Neuronal stem cell (in vitro differentiated cells): ENCODE measurements around the gene EBF4.

Source experiments
- DNase-seq: peaks from one replicate; pipeline ENCODE4 v3.0.0-alpha.2; 2013; ENCODE audit warnings: low spot score
- H2AFZ ChIP-seq: one replicate; pipeline ENCODE4 v1.6.1; 2013; ENCODE audit warnings: mild to moderate bottlenecking, low read length, inconsistent platforms
- H2AK5ac ChIP-seq: 2 replicates; pipeline ENCODE4 v1.6.1; 2013; ENCODE audit warnings: low read depth, mild to moderate bottlenecking, inconsistent platforms, low read length, moderate library complexity, mixed read lengths
- H2BK120ac ChIP-seq: 2 replicates; pipeline ENCODE4 v1.6.1; 2013; ENCODE audit warnings: low read depth, mild to moderate bottlenecking, inconsistent platforms, low read length, moderate library complexity, mixed read lengths
- H2BK12ac ChIP-seq: one replicate; pipeline ENCODE4 v1.6.1; 2013; ENCODE audit warnings: low read length, inconsistent platforms
- H2BK15ac ChIP-seq: 2 replicates; pipeline ENCODE4 v1.6.1; 2013; ENCODE audit warnings: mild to moderate bottlenecking, low read length, inconsistent platforms, mixed read lengths
- H2BK5ac ChIP-seq: one replicate; pipeline ENCODE4 v1.6.1; 2013; ENCODE audit warnings: inconsistent platforms, mild to moderate bottlenecking, low read length, moderate library complexity
- H3K14ac ChIP-seq: one replicate; pipeline ENCODE4 v1.6.1; 2013; ENCODE audit warnings: low read length, inconsistent platforms
- H3K18ac ChIP-seq: 2 replicates; pipeline ENCODE4 v1.6.1; 2013; ENCODE audit warnings: low read length, inconsistent platforms
- H3K23ac ChIP-seq: 2 replicates; pipeline ENCODE4 v1.6.1; 2013; ENCODE audit warnings: low read depth, mild to moderate bottlenecking, mixed read lengths, low read length, inconsistent platforms; ENCODE audit not compliant: poor library complexity
- H3K27ac ChIP-seq: replicated peaks from 3 replicates; pipeline ENCODE4 v1.5.1; 2013; ENCODE audit warnings: low read length, inconsistent platforms
- H3K27me3 ChIP-seq, 3 experiments: 2 replicates each; pipeline ENCODE4 v1.6.1; 2013; ENCODE audit warnings: low read length in 3 of 3, mild to moderate bottlenecking in 2 of 3, inconsistent platforms in 1 of 3, low read depth in 1 of 3, mixed read lengths in 1 of 3, moderate library complexity in 1 of 3; ENCODE audit not compliant: control insufficient read depth in 3 of 3, insufficient read depth in 3 of 3
- H3K36me3 ChIP-seq, 2 donors: replicated peaks in 1 of 2; 2 replicates each; pipeline ENCODE4 v1.6.1; 2013; ENCODE audit warnings: low read length in 2 of 2; ENCODE audit not compliant: control insufficient read depth in 2 of 2, insufficient read depth in 2 of 2
- H3K4ac ChIP-seq: 2 replicates; pipeline ENCODE4 v1.6.1; 2013; ENCODE audit warnings: inconsistent platforms, mild to moderate bottlenecking, low read length, moderate library complexity
- H3K4me1 ChIP-seq, 2 donors: 1 replicate in 1 of 2; 2 replicates in 1 of 2; pipeline ENCODE4 v1.6.1; 2013; ENCODE audit warnings: low read length in 2 of 2, low read depth in 1 of 2; ENCODE audit not compliant: control insufficient read depth in 2 of 2, insufficient read depth in 1 of 2
- H3K4me2 ChIP-seq: one replicate; pipeline ENCODE4 v1.6.1; 2013; ENCODE audit warnings: mild to moderate bottlenecking, low read length, inconsistent platforms; ENCODE audit not compliant: insufficient read depth, poor library complexity, severe bottlenecking
- H3K4me3 ChIP-seq, 2 donors: 2 replicates each; pipeline ENCODE4 v1.5.1; 2013; ENCODE audit warnings: low read length in 2 of 2, mild to moderate bottlenecking in 2 of 2, inconsistent platforms in 1 of 2, moderate library complexity in 1 of 2
- H3K79me1 ChIP-seq: one replicate; pipeline ENCODE4 v1.6.1; 2013; ENCODE audit warnings: low read depth, mild to moderate bottlenecking, inconsistent platforms, low read length, moderate library complexity
- H3K9ac ChIP-seq: one replicate; pipeline ENCODE4 v1.6.1; 2013; ENCODE audit warnings: mild to moderate bottlenecking, low read depth, low read length, inconsistent platforms; ENCODE audit not compliant: poor library complexity
- H3K9me3 ChIP-seq, 2 donors: replicated peaks in 1 of 2; 2 replicates each; pipeline versions ENCODE3 to v1.6.1; 2013; ENCODE audit warnings: low read length in 2 of 2, mild to moderate bottlenecking in 2 of 2, inconsistent platforms in 1 of 2, low read depth in 1 of 2, mixed read lengths in 1 of 2, moderate library complexity in 1 of 2; ENCODE audit not compliant: control insufficient read depth in 2 of 2, insufficient read depth in 1 of 2
- H4K8ac ChIP-seq: one replicate; pipeline ENCODE4 v1.6.1; 2013; ENCODE audit warnings: low read depth, mild to moderate bottlenecking, inconsistent platforms, low read length, moderate library complexity
- H4K91ac ChIP-seq: one replicate; pipeline ENCODE4 v1.6.1; 2013; ENCODE audit warnings: low read length, low read depth, mild to moderate bottlenecking, inconsistent platforms; ENCODE audit not compliant: poor library complexity
- WGBS, 2 donors: extraction: QIAGEN DNeasy Blood & Tissue Kit; methylation state at CpG; one replicate each; pipeline ENCODE4 v1.1.7; 2013; ENCODE audit warnings: missing lambda C conversion rate in 2 of 2, mixed read lengths in 1 of 2; ENCODE audit not compliant: insufficient read length in 2 of 2, insufficient replicate concordance in 1 of 2; ENCODE audit errors: extremely low coverage in 2 of 2; 5-methylcytosine and 5-hydroxymethylcytosine counted together

EBF4 gene

DNA sequence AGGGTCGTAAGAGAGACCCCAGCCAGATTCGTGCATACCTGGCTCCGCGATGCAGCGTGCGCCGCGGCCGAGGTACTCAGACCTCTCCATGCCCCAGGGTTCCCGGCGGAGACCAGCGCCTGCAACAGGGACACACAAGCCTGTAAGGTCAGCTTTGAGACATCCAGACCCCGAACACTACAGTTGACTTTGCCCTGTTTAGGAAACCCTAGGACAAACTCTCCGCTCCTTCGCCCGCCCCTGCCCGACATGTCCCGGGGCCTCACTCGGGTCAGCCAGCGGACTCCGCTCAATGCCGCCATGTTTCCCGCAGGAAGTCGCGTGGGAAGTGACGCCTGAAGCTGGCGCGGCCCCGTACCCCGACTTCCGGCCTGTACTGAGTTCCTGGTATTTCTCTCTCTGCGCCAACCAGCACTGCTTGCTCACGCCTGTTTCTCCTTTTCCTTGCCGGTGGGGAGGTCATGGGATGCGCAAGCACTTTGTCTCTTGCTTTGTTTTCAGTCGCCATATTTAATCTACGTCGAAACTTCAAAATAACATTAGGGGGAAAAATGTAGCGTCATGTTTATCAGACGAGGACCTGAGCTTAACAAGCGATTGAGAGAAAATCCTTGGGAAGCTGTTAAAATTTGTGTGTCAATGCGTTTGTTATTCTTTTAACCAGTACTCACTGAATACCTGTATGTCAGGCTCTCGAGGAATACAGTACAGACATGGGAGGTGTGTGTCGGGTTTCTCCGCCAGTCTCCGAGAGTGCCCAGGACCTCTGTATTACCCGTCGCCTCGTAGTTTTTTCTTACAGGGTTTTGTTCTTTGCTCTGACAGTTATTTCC lies 28.5 kb upstream of the EBF4 start, which contains the start of gene IDH3B:
Gene IDH3B (minus strand): TSS at position 330 of the 833 bp plus-strand sequence. CDS start 28 bp downstream, at position 302.
- peak within 1 kb of the TSS; percentile 84 to 90 for H3K4me3 ChIP-seq
- H3K4me2 ChIP-seq, result peak within 1 kb of the TSS; percentile 98
- H2BK12ac ChIP-seq, result peak within 1 kb of the TSS; percentile 2
- peak within 1 kb of the TSS; percentile 87 for H3K23ac ChIP-seq
- peaks cover 0 to 14% (median 8%) of the 10 kb centered on the region in 3 experiments for H3K27me3 ChIP-seq
- H3K4me1 ChIP-seq, result peaks cover 3 to 5% of the 10 kb centered on the region in 2 donors
- H2BK15ac ChIP-seq, result no peak within 1 kb of the TSS
- no CpG with 5 or more reads among the region's 49 CpGs for WGBS, 2 donors
- no peak within 1 kb of the TSS for H2BK120ac ChIP-seq
- peak within 1 kb of the TSS; percentile 86 for H3K9ac ChIP-seq
- H3K9me3 ChIP-seq, result no peaks in the 10 kb centered on the region
- peak within 1 kb of the TSS; percentile 49 for H2BK5ac ChIP-seq
- H3K4ac ChIP-seq, result no peak within 1 kb of the TSS
- peak within 1 kb of the TSS; percentile 79 for H2AK5ac ChIP-seq
- H3K18ac ChIP-seq, result peak within 1 kb of the TSS; percentile 80
- peak within 1 kb of the TSS; percentile 78 for H4K8ac ChIP-seq
- peak within 1 kb of the TSS; percentile 25 for H3K14ac ChIP-seq
- peaks cover 21 to 32% of the 10 kb centered on the region in 2 donors for H3K36me3 ChIP-seq
- peak within 1 kb of the TSS; percentile 57 for H3K27ac ChIP-seq
- DNase-seq, result peak; percentile 79
- no peak within 1 kb of the TSS for H4K91ac ChIP-seq
- H3K79me1 ChIP-seq, result peaks cover 2% of the 10 kb centered on the region
- H2AFZ ChIP-seq, result peak within 1 kb of the TSS; percentile 84

GRCh38 chr20:2671977-2672376 lies 20.6 kb upstream of the EBF4 start:
- H2BK12ac ChIP-seq, result no peak overlapping the region
- no peaks in the 10 kb centered on the region for H3K79me1 ChIP-seq
- H2BK15ac ChIP-seq, result no peak overlapping the region
- no peak overlapping the region for H3K23ac ChIP-seq
- no peak overlapping the region for H4K8ac ChIP-seq
- no peak overlapping the region for H3K18ac ChIP-seq
- H3K4me3 ChIP-seq, result no peak overlapping the region
- no CpG with 5 or more reads among the region's 4 CpGs for WGBS, 2 donors
- no peak overlapping the region for H2BK5ac ChIP-seq
- H3K4me1 ChIP-seq, result no peaks in the 10 kb centered on the region
- no peak overlapping the region for H4K91ac ChIP-seq
- H3K14ac ChIP-seq, result no peak overlapping the region
- H3K36me3 ChIP-seq, result no peaks in the 10 kb centered on the region
- H3K9ac ChIP-seq, result no peak overlapping the region
- H2BK120ac ChIP-seq, result no peak overlapping the region
- no peak overlapping the region for H2AFZ ChIP-seq
- DNase-seq, result no peak
- no peak overlapping the region for H3K4me2 ChIP-seq
- H2AK5ac ChIP-seq, result no peak overlapping the region
- H3K9me3 ChIP-seq, result no peaks in the 10 kb centered on the region
- H3K27me3 ChIP-seq, result peaks cover 0 to 52% (median 8%) of the 10 kb centered on the region in 3 experiments
- H3K27ac ChIP-seq, result no peak overlapping the region
- H3K4ac ChIP-seq, result no peak overlapping the region

DNA sequence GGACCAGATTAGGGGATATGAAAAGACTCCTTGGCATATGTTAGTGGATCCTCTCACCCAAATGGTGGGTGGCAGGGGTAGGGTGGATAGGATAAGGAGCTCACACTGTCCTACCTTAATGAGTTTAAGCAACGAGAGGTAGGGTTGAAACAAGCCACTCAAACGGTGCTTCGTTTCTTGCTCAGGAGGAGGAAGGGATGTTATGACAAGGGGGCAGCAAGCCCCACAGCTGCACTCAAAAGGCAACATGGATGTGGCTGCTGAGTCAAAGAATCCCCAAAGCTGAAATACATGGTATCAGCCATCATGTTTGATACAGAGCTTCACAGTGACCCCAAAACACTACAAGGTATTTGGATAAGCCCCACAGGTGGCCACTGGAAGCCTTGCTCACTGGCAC lies 20.1 kb upstream of the EBF4 start:
- Histone ChIP-seq H3K18ac (no peak overlapping the region), H4K91ac (no peak overlapping the region), H2BK12ac (no peak overlapping the region), H2BK5ac (no peak overlapping the region), H3K4me1 (no peaks in the 10 kb centered on the region), H2BK15ac (no peak overlapping the region), H3K4me2 (no peak overlapping the region), H4K8ac (no peak overlapping the region), H2BK120ac (no peak overlapping the region), H3K23ac (no peak overlapping the region), H3K27me3 (peaks cover 0 to 55% (median 8%) of the 10 kb centered on the region in 3 experiments), H3K9ac (no peak overlapping the region), H3K79me1 (no peaks in the 10 kb centered on the region), H2AFZ (no peak overlapping the region), H3K14ac (no peak overlapping the region), H3K4me3 (no peak overlapping the region), H3K36me3 (no peaks in the 10 kb centered on the region), H3K9me3 (no peaks in the 10 kb centered on the region), H3K4ac (no peak overlapping the region), H3K27ac (no peak overlapping the region), H2AK5ac (no peak overlapping the region)
- WGBS, 2 donors, result no CpG with 5 or more reads among the region's 3 CpGs
- DNase-seq, result no peak

DNA sequence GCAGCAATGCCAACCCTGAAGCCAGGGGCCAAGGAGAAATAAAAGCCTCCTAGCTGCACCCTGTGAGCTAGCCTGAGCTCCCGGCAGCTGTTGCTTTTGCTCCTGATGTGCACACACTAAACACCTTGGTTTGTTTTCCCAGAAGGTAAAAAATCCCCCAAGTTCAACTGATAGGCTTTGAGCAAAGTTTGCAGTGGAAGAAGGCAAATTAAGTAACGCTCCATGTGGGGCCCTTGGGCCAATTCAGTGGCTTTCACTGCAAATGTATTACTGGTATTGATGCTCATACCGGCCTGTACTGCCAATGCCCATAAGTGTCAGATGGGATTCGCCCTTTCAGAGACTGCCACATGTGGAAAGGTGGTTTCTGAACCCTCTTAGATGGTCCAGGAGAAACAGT lies 19.1 kb upstream of the EBF4 start:
- no peak overlapping the region for H3K23ac ChIP-seq
- no peak overlapping the region for H2AFZ ChIP-seq
- no peaks in the 10 kb centered on the region for H3K9me3 ChIP-seq
- H2BK12ac ChIP-seq, result no peak overlapping the region
- H4K91ac ChIP-seq, result no peak overlapping the region
- no peak overlapping the region for H3K14ac ChIP-seq
- H3K4ac ChIP-seq, result no peak overlapping the region
- H2BK120ac ChIP-seq, result no peak overlapping the region
- no peak overlapping the region for H3K9ac ChIP-seq
- H2BK5ac ChIP-seq, result no peak overlapping the region
- H3K27me3 ChIP-seq, result peaks cover 0 to 57% (median 3%) of the 10 kb centered on the region in 3 experiments
- no peak overlapping the region for H4K8ac ChIP-seq
- H3K4me1 ChIP-seq, result no peaks in the 10 kb centered on the region
- no peak overlapping the region for H3K18ac ChIP-seq
- WGBS, 2 donors, result no CpG with 5 or more reads among the region's 4 CpGs
- no peaks in the 10 kb centered on the region for H3K79me1 ChIP-seq
- DNase-seq, result no peak
- H3K4me2 ChIP-seq, result no peak overlapping the region
- no peak overlapping the region for H2AK5ac ChIP-seq
- H3K36me3 ChIP-seq, result no peaks in the 10 kb centered on the region
- H3K27ac ChIP-seq, result no peak overlapping the region
- no peak overlapping the region for H2BK15ac ChIP-seq
- no peak overlapping the region for H3K4me3 ChIP-seq
